Right renal pelvis (tissue), 4 donors: ENCODE results near the gene LRFN2. TPM values are rescaled to one million over a fixed set of nuclear protein-coding genes. Genes with fewer than 3 reads are reported as not detected.

Experiments
- DNase-seq, 4 donors: peaks; one replicate each; pipeline ENCODE4 v3.0.0-alpha.2; 2013; ENCODE audit warnings: low read depth in 4 of 4, low spot score in 3 of 4, missing footprints in 1 of 4
- polyA plus RNA-seq, 4 donors: library from polyadenylated mRNA; unstranded; fragments of 120-200 nt; gene quantifications; one replicate each; pipeline ENCODE4 v1.2.1, GENCODE V29; 2013; ENCODE audit not compliant: insufficient read length in 4 of 4

The LRFN2 gene
- polyA plus RNA-seq, 4 donors = 0.94 to 1.6 (median 1.0) TPM

- DNase-seq = no peak
Observed at GRCh38 chr6:40550202-40551101, 36.7 kb downstream of the LRFN2 start.

GRCh38 chr6:40545954-40546353 is 41.2 kb downstream of the LRFN2 start:
- DNase-seq = no peak

- no peak for DNase-seq
Observed at GRCh38 chr6:40543776-40544175, 43.4 kb downstream of the LRFN2 start.

GRCh38 chr6:40543146-40543545 is 44.0 kb downstream of the LRFN2 start:
- DNase-seq = no peak

GRCh38 chr6:40542175-40542764 is 44.9 kb downstream of the LRFN2 start:
- no peak for DNase-seq

GRCh38 chr6:40541556-40542174 is 45.5 kb downstream of the LRFN2 start:
- DNase-seq = no peak

GRCh38 chr6:40540790-40541189 is 46.4 kb downstream of the LRFN2 start:
- DNase-seq = no peak

- no peak for DNase-seq
Observed at GRCh38 chr6:40539853-40540252, 47.3 kb downstream of the LRFN2 start.

GRCh38 chr6:40538556-40538955 is 48.6 kb downstream of the LRFN2 start:
- DNase-seq = no peak

GRCh38 chr6:40537446-40537845 is 49.7 kb downstream of the LRFN2 start:
- DNase-seq = no peak

- DNase-seq = no peak
Observed at GRCh38 chr6:40536442-40536841, 50.7 kb downstream of the LRFN2 start.

GRCh38 chr6:40535819-40536380 is 51.3 kb downstream of the LRFN2 start:
- no peak for DNase-seq

- no peak for DNase-seq
Observed at GRCh38 chr6:40535110-40535818, 51.9 kb downstream of the LRFN2 start.

- no peak for DNase-seq
Observed at GRCh38 chr6:40532349-40533000, 54.7 kb downstream of the LRFN2 start.

- no peak for DNase-seq
Observed at GRCh38 chr6:40529919-40530318, 57.2 kb downstream of the LRFN2 start.

GRCh38 chr6:40529040-40529439 is 58.1 kb downstream of the LRFN2 start:
- DNase-seq = no peak

GRCh38 chr6:40528051-40528450 is 59.1 kb downstream of the LRFN2 start:
- no peak for DNase-seq

- DNase-seq = no peak
Observed at GRCh38 chr6:40526036-40526435, 61.1 kb downstream of the LRFN2 start.

- DNase-seq = no peak
Observed at GRCh38 chr6:40524797-40525585, 62.2 kb downstream of the LRFN2 start.
